HG03575 (cell line): Measurements from ENCODE around the gene STK26.
A peak's percentile ranks its signal among the peaks of the same experiment; 100 is the strongest.
"Not testable (repeated sequence)": the region's sequence is repeated elsewhere in the genome, so short reads cannot be mapped to it uniquely, and the experiment has no call there.

Experiments used
- ATAC-seq: cut with Tn5 transposase; IDR thresholded peaks from one replicate; pipeline ENCODE4 v1.9.1; 2021; ENCODE audit not compliant: unreplicated experiment, insufficient number of reproducible peaks, low FRiP score; ENCODE audit errors: extremely low read depth

The STK26 gene

DNA sequence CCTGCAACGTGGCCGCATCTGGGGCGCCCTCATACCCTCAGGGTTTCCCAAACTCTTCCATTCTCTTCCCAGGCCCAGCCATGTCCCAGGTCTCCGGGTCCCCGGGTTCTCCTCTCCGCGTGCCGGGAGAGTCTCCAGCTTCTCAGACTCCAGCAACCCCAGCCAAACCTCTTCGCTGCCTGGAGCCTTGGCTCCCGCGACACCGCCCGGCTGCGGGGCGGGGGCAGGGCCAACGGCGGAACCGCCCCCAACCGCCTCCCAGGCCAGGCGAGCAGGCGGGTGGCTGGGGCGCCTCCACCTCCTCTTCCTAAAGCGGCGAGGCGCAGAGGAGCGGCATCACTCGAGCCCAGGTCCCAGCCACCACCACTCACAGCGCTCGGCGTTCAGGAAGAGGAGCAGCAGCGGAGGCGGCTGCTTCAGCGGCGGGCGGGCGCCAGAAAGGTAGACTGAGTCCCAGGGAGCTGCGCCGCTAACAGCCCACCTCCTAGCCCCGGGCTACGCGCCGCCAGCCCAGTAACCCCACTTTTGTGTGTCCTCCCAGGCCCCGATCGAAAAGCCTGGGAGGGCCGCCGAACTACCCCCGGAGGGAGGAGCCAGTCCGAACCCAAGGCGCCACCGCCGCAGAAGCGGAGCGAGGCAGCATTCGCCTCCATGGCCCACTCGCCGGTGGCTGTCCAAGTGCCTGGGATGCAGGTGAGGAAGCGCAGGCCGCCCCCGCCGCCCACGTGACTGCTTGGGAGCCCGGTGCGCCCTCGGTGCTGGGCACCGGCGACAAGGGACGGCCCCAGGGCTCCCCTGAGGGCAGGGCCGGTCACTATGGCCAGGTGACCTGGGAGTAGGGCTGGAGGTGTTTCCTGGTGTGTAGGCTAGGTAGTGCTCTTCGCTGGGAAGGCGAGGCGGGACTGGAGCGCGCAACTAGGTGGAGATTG lies at the start of gene STK26:
TSS of gene STK26 (plus strand) at position 336 of the 929 bp plus-strand sequence. CDS start at position 652, 316 bp downstream.
- ATAC-seq = no peak

DNA sequence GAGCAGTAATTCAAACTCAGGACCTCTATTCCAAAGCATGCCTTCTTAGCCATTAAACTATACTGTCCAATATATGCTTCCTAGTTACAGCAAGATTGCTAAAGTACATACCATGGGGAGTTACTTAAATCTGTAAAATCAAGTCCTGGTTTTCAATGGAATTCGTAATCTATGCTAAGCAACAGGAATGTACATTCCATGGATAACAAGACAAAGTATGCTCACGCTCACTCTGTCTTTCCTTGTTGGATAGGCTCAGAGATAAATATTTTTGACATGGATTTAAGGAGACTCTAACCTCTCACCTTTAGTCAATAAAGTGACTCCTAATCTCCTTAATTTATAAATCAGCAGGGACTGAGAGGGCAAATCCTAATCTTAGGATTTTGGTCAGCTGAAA lies 47.3 kb upstream of the STK26 start:
- ATAC-seq = no peak

DNA sequence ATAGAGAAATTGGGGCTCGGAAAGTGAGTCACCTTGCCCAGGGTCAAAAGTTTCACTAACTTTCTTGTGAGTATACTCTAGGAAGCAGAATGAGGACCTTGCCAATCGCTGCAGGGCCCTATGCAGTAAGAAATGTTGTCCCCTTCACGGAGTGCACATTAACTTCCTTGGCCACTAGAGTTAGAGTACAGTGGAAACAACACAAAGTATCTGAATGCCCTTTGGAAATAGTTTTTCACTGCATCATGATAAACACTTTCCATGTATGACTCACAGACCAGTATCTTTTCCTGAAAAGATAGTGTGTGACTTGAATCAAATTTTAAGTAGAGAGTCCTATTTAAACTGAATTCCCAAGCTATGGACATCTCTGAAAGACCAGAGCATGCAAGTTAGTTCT lies 45.5 kb upstream of the STK26 start:
- ATAC-seq = no peak

DNA sequence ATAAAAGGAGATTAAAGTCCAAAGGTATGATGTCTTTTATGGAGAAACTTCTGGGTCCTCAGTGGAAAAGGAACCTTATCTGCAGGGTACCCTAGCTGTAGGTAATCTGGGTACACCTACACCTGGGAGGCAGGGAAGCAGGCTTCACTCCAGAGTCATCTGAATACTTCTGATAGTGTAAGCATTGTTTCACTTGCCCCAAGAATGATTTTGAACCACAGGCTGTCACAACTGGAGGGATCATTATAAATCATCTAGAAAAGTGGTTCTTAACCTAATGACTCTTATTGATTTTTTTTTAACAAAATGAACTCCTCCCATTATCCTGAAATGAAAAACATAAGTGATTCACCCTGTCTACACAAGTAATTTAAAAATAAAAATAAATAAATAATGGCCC lies 44.0 kb upstream of the STK26 start:
- ATAC-seq = no peak

DNA sequence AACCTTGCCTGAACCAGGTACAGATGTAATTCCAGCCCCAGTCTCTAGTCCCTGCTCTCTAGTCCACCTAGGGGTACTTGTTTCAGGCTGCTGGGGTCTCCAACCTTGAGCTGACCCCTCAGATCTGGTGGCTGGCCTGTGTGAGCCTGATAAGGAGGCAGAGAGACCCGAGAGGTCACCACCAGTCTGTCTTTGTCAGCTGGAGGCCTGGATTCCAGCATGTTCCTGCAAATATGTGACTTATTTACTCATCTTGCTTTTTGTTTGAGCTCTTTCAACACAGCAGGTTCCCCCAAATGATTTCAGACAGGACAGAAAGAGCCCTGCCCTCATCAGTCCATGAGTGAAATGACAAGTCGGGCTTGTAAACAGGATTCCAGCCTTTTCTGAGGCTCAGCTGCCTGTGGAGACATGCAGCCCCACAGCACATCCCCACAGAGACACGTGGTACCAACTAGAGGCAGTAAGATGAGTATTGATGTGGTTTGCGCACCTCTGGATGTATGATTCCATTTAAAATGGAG lies 37.5 kb upstream of the STK26 start:
- ATAC-seq = no peak

DNA sequence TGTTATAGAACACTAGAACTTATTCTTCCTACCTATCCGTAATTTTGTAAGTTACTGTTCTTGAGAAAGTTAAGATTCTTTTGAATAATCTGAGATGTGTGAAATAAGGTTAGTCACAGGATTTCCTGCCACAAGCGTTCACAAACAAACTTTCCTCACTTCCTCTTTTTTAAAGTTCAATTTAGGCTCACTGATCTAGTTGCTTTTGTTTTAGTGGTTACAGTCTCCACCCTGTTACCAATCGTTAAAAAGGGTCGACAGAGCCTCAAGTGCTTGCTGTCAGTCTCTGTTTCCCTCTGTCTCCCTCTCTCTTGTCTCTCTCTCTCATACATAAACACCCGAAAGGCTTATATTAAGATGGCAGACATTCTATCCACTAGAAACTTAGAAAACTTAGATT lies 35.9 kb upstream of the STK26 start:
- peak; percentile 97 for ATAC-seq

DNA sequence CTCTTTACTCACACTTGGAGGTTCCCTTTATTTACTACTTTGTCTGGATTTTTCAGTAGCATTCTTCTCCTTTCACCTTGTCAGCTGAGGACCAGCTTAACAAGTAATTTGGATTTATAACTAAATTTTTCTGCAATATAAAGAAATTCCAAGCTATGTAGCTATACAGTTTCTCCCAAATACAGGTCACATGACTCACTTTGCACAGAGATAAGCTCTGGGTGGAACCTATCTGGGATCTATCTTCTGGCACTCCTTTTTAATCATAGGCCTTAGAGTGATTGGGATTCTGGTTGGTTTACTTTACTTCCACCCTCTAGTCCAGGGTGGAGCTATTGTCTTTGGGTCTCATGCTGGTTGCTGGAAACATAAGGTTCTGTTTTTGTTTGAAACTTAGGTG lies 34.9 kb upstream of the STK26 start:
- no peak for ATAC-seq

DNA sequence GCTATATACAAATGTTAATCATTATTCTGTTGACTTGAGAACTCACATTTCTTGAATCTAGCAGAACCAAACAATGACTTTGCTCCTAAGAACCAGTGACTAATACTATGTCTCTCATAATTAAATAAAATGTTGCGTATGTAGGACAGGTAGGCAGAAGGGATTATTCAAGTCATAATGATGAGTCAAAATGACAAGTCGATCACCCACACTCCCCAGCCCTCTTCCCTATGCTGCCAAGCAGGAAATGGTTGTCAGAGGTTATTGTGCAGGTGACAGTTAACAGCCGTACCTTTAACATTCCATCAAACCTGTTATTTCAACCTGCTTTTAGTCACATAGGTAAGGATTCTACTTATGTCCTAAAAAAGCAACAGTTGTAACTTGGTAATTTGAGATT lies 22.0 kb upstream of the STK26 start:
- ATAC-seq = no peak

DNA sequence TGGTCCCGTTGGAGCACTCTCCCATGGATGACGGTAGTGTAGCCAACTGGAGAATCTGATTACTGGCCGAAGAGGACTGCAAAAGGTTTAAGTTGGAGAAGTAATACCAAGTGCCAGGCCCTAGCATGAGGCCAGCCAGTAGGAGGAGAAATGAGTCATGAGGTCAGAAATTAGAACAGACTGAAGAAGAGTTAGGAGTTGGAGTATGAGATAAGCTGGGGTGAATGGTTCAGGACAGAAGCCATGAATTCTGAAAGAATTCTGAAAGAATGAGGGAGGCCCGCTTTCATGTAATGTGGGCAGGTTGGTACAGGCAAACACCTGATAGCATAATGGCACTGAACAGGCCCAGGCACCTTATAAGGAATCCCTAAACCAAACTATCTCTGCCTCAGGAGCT lies 18.4 kb upstream of the STK26 start:
- no peak for ATAC-seq

DNA sequence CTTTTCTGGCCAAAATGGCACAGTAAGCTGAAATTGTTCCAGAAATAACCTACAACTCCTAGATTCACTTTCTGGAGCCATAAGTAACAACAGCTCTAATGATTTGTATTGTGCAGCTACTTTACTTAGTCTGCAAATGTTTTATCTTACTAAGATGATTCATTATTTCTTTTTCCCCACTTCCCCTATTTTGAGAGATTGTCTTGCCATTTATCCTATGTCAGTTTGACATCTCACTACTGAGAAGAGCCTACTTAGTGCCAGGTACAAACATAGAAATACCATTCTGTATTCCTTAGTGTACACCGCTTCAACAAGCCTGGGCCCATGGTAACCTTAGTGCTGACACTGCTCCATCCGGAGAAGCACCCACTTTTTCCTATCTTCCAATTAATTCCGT lies 13.8 kb upstream of the STK26 start:
- no peak for ATAC-seq

DNA sequence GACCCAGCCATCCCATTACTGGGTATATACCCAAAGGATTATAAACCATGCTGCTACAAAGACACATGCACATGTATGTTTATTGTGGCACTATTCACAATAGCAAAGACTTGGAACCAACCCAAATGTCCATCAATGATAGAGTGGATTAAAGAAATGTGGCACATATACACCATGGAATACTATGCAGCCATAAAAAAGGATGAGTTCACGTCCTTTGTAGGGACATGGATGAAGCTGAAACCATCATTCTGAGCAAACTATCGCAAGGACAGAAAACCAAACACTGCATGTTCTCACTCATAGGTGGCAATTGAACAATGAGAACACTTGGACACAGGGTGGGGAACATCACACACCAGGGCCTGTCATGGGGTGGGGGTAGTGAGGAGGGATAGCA lies 12.9 kb upstream of the STK26 start:
- ATAC-seq = not testable (repeated sequence)

DNA sequence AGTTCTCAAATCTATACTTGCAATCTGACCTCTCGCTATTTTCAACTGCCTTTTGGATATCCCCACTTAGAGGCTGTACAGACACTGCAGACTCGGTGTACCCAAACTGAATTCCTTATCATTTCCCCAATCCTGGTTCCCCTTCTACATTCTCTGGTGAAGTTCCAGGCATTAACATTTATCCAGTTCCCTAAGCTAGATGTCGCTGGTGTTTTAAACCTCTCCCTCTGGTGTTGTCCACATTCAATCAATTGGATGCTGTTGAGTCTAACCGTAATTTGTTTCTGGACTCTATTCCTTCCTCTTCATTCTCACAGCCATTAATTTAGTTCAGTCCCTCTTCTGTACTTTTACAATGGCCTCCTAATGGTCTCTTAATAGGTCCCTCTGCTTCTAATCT lies 7.2 kb upstream of the STK26 start:
- no peak for ATAC-seq

DNA sequence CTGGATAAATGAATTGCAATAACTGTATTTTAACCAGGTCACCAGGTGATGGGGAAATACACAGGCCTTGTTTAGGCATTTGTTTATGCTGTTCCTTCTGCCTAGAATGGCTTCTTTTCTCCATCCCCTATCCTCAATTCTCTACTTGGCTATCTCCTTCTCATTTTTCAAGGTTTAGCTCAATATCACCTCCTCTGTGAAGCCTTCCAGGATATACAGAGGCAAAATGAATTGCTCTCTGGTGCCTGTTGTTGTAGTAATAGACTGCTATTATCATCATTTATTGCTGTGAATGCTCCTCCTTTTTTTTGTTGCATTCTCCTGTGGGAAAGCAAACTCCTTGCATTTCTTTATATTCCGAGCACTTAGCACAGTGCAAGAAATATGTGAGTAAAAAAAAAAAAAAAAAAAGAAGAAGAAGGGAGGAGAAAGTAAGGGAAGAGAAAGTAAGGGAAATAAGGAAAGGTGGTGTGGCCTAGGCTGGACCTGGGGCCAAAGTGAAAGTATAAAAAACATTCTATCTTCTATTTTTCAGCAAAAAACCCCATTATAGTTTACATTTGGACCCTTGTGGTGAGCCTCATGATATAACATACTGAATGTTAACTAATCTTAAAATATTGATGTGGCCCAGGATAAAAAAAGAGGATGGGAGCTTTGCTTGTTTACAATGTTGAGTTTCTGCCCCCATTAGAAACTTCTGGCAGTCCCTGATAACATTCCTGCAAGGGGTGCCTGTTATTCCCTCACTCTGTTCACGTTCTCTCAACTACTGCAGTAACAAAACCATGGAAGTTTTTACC lies 6.3 kb upstream of the STK26 start:
- no peak for ATAC-seq

DNA sequence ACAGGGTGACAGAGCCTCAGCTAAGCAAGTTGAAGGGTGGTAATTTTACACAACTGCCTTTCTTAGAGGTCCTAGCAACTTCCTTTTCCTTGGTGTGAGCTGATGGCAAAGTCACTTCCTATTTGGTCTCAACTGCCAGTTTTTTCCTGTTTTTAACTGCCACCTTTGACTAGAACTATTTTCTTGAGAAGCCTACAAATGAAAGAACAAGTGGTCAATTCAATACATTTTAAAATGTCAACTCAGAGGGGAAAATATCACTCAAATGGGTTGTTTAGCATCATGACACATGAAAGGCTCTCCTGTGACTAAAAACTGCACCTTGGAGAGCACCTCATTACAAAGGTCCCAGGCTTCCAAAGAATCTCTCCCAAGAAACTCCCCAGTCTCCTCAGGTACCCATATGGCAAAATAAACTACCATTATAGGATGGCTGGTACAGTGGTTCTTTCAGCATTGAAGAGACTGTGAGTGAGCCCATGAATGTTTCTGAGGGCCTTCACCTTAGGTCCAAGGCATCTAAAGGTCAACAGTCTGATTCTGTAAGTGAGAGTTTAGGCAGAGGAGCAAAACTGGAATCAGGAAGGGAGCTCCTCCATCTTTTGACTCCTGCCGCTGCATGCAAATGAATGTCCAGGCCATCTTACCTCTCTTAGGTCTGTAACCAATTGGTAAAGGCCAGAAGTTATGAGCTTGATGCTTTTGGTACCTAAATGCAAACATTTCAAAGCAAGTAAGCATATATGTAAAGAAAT lies 5.5 kb upstream of the STK26 start:
- no peak for ATAC-seq

DNA sequence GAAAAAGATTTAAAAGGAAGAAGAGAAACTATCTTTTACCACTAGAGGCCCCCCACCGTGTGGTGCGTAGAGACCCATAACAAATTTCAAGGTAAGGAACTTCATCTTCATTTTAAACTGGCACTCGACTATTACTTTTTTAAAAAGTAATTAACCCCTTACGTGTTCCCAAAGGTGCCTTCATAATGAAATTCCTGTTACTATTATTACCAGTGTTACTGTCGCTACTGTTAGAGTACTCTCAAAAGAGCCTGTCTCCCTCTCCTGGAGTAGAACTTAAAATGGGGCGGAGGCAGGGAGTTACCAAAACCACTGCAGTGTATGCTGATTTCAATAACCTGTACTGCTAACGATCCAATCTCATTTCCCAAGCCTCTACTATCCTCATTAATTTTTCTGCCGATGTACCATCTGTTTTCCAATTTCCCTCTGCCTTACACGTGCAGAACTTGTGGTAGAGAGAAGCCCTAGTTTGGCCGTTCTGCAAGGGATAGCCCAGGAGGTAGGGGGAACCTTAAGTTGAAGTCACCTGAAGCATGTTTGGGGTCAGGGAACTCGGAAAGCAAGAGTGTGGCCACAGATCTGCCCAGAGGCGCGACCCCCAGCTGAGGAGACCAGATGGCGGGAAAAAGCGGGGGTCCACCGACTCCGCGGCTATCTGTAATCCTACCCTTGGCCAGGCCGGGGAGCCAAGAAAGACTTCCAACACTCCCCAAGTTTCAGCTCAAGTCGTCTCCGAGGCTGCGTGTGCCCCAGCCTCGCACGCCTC lies 720 bp upstream of the STK26 start:
- no peak for ATAC-seq

DNA sequence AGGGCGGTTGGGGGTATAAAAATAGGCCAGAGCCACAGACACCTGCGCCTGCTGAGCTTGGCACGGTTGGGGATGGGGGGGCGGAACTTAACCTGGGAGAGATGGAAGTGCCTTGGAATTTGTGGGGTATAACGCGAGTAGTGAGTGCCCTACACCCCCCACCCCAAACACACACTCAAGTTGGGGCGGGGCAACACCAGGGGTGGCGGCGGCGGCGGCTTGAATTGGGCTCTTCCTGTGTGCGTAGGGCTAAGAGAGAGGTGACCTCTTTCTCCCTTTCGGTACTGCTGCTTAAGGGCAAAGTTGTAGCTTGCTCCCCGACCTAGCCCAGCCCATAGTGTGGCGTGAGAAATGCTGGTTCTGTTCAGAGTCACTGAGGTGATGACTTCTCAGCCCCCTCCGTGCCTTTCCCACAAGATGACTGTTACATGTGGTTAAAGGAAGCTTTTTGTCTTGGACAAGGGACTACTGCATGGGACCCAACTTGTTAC lies 839 bp downstream of the STK26 start:
- no peak for ATAC-seq

DNA sequence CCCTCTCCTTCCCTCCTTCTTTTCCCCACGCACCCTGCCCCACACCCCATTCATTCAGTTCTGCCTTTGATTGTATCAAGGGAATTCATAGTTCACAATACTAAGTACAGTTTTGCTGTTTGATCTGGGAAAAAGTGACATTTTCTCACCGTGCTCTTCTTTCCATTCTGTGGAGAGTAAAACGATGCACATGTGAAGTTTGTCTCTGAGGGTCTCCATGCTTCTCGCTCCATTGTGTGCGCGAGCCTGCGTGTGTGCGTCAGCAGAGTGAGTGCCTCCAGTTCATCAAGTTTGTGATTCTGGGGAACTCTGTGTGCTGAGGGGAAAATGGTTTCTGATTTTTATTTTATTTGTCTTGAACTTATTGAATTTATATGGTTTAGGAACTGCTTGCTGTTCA lies 1.9 kb downstream of the STK26 start:
- no peak for ATAC-seq

DNA sequence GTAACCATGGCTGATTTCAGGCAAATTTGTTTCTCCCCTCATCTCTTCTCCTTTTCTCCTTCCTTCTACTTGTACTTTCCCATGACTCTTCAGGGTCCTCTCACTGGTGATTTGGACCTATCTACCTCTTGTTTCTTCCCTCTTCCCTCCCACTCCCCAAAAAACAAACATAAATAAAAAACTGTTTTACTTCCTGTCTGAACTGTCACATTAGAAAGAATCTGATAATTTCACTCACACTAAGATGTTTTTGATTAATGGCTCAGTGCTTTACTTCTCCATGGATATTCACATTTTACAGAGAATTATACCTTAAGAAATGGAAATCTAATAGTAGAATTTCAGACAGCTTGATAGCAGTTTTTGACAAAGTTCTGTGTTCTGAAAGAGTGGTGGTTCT lies 7.2 kb downstream of the STK26 start:
- no peak for ATAC-seq
